ENCODE measurements around the gene CIDEB. TPM values are rescaled to one million over a fixed set of nuclear protein-coding genes. Genes with fewer than 3 reads are reported as not detected.

CIDEB gene
- total RNA-seq, 1 experiment from 2014 or later: 9.9 TPM

DNA sequence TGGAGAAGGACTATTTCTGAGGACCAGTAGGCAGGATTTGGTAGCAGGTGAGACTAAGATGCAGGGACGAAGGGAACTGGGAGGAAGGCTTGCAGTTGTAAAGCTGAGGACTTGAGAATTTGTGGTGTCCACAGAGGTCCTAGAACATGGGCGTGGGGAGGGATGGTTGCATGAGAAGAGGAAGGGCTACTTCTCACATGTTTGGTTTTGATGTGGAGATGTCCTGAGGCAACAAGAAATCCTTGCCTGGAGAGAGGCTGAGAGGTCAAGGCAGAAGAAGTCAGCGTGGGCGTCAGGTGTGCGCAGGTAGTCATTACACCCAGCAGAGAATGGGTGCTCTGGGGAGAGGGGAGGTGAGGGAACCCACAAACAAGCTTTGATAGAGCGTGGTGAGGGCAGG is 30.7 kb downstream of the CIDEB start:
- Histone ChIP-seq H3K9ac (ENCODE audit: low read length) (no peak overlapping the region), H2AFZ (ENCODE audit: low read length) (no peak overlapping the region), H3K4me3 (ENCODE audit: low read length) (no peak overlapping the region), H3K36me3 (ENCODE audit: insufficient read depth, low read length) (no peaks in the 10 kb centered on the region), H3K4me2 (ENCODE audit: low read depth, low read length, poor library complexity, severe bottlenecking) (no peak overlapping the region), H3K9me3 (ENCODE audit: low read length) (no peaks in the 10 kb centered on the region), H3K4me1 (ENCODE audit: low read length) (peaks cover 56% of the 10 kb centered on the region), H3K27ac (ENCODE audit: low read length) (no peak overlapping the region), H3K9me2 (replicated peaks; ENCODE audit: insufficient read depth, low read length) (no peaks in the 10 kb centered on the region), H3K27me3 (ENCODE audit: low read length) (no peaks in the 10 kb centered on the region), H3K79me2 (ENCODE audit: low read length) (peaks cover 23% of the 10 kb centered on the region), H4K20me1 (ENCODE audit: insufficient read depth, low read depth, low read length) (no peaks in the 10 kb centered on the region)
- DNase-seq: no peak

- H3K9me3 ChIP-seq (ENCODE audit: low read length): no peaks in the 10 kb centered on the region
- peak; percentile 81 for DNase-seq
- peak overlapping the region; percentile 57 for H3K27ac ChIP-seq (ENCODE audit: low read length)
- no peaks in the 10 kb centered on the region for H4K20me1 ChIP-seq (ENCODE audit: insufficient read depth, low read depth, low read length)
- peak overlapping the region; percentile 8; the same call in 1 of the 2 replicates for H3K4me3 ChIP-seq (ENCODE audit: low read length)
- H2AFZ ChIP-seq (ENCODE audit: low read length): peak overlapping the region; percentile 6; the same call in 1 of the 2 replicates
- H3K79me2 ChIP-seq (ENCODE audit: low read length): peaks cover 26% of the 10 kb centered on the region
- H3K4me1 ChIP-seq (ENCODE audit: low read length): peaks cover 57% of the 10 kb centered on the region
- peak overlapping the region; percentile 37 for H3K9ac ChIP-seq (ENCODE audit: low read length)
- no peaks in the 10 kb centered on the region for H3K36me3 ChIP-seq (ENCODE audit: insufficient read depth, low read length)
- H3K9me2 ChIP-seq (replicated peaks; ENCODE audit: insufficient read depth, low read length): no peaks in the 10 kb centered on the region
- H3K27me3 ChIP-seq (ENCODE audit: low read length): no peaks in the 10 kb centered on the region
- H3K4me2 ChIP-seq (ENCODE audit: low read depth, low read length, poor library complexity, severe bottlenecking): peak overlapping the region; percentile 96
These were observed 33.7 kb downstream of the CIDEB start for GRCh38 chr14:24274101-24274543.

DNA sequence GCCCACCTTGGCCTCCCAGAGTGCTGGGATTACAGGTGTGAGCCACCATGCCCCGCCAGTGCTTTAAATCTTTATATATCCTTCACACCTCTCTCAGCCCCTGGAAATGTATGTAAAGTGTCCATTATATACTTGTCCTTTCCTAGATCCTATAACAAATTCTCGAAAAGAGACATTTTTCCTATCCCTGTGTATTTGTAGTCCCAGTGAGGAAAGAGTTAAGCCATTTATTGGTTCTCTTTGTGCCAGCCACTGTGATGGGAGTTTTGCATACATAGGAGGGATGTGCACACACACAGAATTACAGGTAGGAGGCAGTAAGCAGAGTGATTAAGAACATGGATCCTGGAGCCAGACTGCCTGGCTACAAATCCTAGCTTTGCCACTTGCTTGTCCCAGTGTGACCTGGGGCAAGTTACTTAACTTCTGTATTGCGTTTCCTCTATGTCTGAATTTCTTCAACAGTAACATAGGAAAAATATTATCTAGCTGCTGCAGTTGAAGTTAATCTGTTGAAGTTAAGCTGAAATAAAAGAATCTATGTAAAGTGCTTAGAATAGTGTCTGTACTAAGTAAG is 34.3 kb downstream of the CIDEB start:
- Histone ChIP-seq H3K4me1 (ENCODE audit: low read length) (peaks cover 53% of the 10 kb centered on the region), H3K4me3 (ENCODE audit: low read length) (peak overlapping the region; percentile 8; the same call in 1 of the 2 replicates), H3K4me2 (ENCODE audit: low read depth, low read length, poor library complexity, severe bottlenecking) (peak overlapping the region; percentile 96)

GRCh38 chr14:24272467-24272866 is 35.3 kb downstream of the CIDEB start:
- Histone ChIP-seq H4K20me1 (ENCODE audit: insufficient read depth, low read depth, low read length) (no peaks in the 10 kb centered on the region), H3K79me2 (ENCODE audit: low read length) (peaks cover 26% of the 10 kb centered on the region), H3K36me3 (ENCODE audit: insufficient read depth, low read length) (no peaks in the 10 kb centered on the region), H3K4me2 (ENCODE audit: low read depth, low read length, poor library complexity, severe bottlenecking) (peak overlapping the region; percentile 96), H2AFZ (ENCODE audit: low read length) (peak overlapping the region; percentile 22; the same call in 1 of the 2 replicates), H3K27me3 (ENCODE audit: low read length) (no peaks in the 10 kb centered on the region), H3K9me3 (ENCODE audit: low read length) (no peaks in the 10 kb centered on the region), H3K9me2 (replicated peaks; ENCODE audit: insufficient read depth, low read length) (no peaks in the 10 kb centered on the region), H3K27ac (ENCODE audit: low read length) (peak overlapping the region; percentile 7), H3K4me1 (ENCODE audit: low read length) (peaks cover 42% of the 10 kb centered on the region), H3K4me3 (ENCODE audit: low read length) (peak overlapping the region; percentile 80), H3K9ac (ENCODE audit: low read length) (peak overlapping the region; percentile 86)
- no peak for DNase-seq

More for the DNA sequence above, 34.3 kb downstream of the CIDEB start:
- H4K20me1 ChIP-seq (ENCODE audit: insufficient read depth, low read depth, low read length): no peaks in the 10 kb centered on the region
- no peaks in the 10 kb centered on the region for H3K9me3 ChIP-seq (ENCODE audit: low read length)
- peak overlapping the region; percentile 37 for H3K9ac ChIP-seq (ENCODE audit: low read length)
- DNase-seq: peak; percentile 73
- H3K36me3 ChIP-seq (ENCODE audit: insufficient read depth, low read length): no peaks in the 10 kb centered on the region
- no peaks in the 10 kb centered on the region for H3K27me3 ChIP-seq (ENCODE audit: low read length)
- peaks cover 26% of the 10 kb centered on the region for H3K79me2 ChIP-seq (ENCODE audit: low read length)
- no peaks in the 10 kb centered on the region for H3K9me2 ChIP-seq (replicated peaks; ENCODE audit: insufficient read depth, low read length)
- peak overlapping the region; percentile 57 for H3K27ac ChIP-seq (ENCODE audit: low read length)
- no peak overlapping the region for H2AFZ ChIP-seq (ENCODE audit: low read length)

GRCh38 chr14:24271834-24272263 is 35.9 kb downstream of the CIDEB start:
- Histone ChIP-seq H3K36me3 (ENCODE audit: insufficient read depth, low read length) (no peaks in the 10 kb centered on the region), H3K9me3 (ENCODE audit: low read length) (no peaks in the 10 kb centered on the region), H3K4me1 (ENCODE audit: low read length) (peaks cover 38% of the 10 kb centered on the region), H3K9ac (ENCODE audit: low read length) (peak overlapping the region; percentile 86), H3K9me2 (replicated peaks; ENCODE audit: insufficient read depth, low read length) (no peaks in the 10 kb centered on the region), H3K79me2 (ENCODE audit: low read length) (peaks cover 26% of the 10 kb centered on the region), H3K27me3 (ENCODE audit: low read length) (no peaks in the 10 kb centered on the region), H3K27ac (ENCODE audit: low read length) (peak overlapping the region; percentile 7; the same call in 1 of the 2 replicates), H4K20me1 (ENCODE audit: insufficient read depth, low read depth, low read length) (no peaks in the 10 kb centered on the region), H3K4me2 (ENCODE audit: low read depth, low read length, poor library complexity, severe bottlenecking) (peak overlapping the region; percentile 96), H2AFZ (ENCODE audit: low read length) (peak overlapping the region; percentile 18; the same call in 1 of the 2 replicates), H3K4me3 (ENCODE audit: low read length) (peak overlapping the region; percentile 80)
- no peak for DNase-seq

- Histone ChIP-seq H3K9me2 (replicated peaks; ENCODE audit: insufficient read depth, low read length) (no peaks in the 10 kb centered on the region), H4K20me1 (ENCODE audit: insufficient read depth, low read depth, low read length) (no peaks in the 10 kb centered on the region), H3K36me3 (ENCODE audit: insufficient read depth, low read length) (no peaks in the 10 kb centered on the region), H3K4me2 (ENCODE audit: low read depth, low read length, poor library complexity, severe bottlenecking) (peak within 1 kb of the TSS; percentile 96), H3K27me3 (ENCODE audit: low read length) (no peaks in the 10 kb centered on the region), H3K4me1 (ENCODE audit: low read length) (peaks cover 38% of the 10 kb centered on the region), H3K27ac (ENCODE audit: low read length) (peak within 1 kb of the TSS; percentile 76), H2AFZ (ENCODE audit: low read length) (peak within 1 kb of the TSS; percentile 36; the same call in 1 of the 2 replicates), H3K9ac (ENCODE audit: low read length) (peak within 1 kb of the TSS; percentile 86), H3K4me3 (ENCODE audit: low read length) (peak within 1 kb of the TSS; percentile 80), H3K79me2 (ENCODE audit: low read length) (peaks cover 26% of the 10 kb centered on the region), H3K9me3 (ENCODE audit: low read length) (no peaks in the 10 kb centered on the region)
- peak; percentile 99 for DNase-seq
These were observed 36.5 kb downstream of the CIDEB start, which contains the start of gene RABGGTA for GRCh38 chr14:24271134-24271833. Gene RABGGTA (minus strand): TSS chr14:24271597. CDS start chr14:24271115, 482 bp downstream.

- H4K20me1 ChIP-seq (ENCODE audit: insufficient read depth, low read depth, low read length): no peaks in the 10 kb centered on the region
- peak overlapping the region; percentile 96 for H3K4me2 ChIP-seq (ENCODE audit: low read depth, low read length, poor library complexity, severe bottlenecking)
- no peak for DNase-seq
- no peaks in the 10 kb centered on the region for H3K9me3 ChIP-seq (ENCODE audit: low read length)
- no peaks in the 10 kb centered on the region for H3K36me3 ChIP-seq (ENCODE audit: insufficient read depth, low read length)
- H3K4me3 ChIP-seq (ENCODE audit: low read length): peak overlapping the region; percentile 80
- H3K9me2 ChIP-seq (replicated peaks; ENCODE audit: insufficient read depth, low read length): no peaks in the 10 kb centered on the region
- H3K4me1 ChIP-seq (ENCODE audit: low read length): peaks cover 38% of the 10 kb centered on the region
- peaks cover 25% of the 10 kb centered on the region for H3K79me2 ChIP-seq (ENCODE audit: low read length)
- H3K27me3 ChIP-seq (ENCODE audit: low read length): no peaks in the 10 kb centered on the region
- H3K9ac ChIP-seq (ENCODE audit: low read length): peak overlapping the region; percentile 86
- H2AFZ ChIP-seq (ENCODE audit: low read length): peak overlapping the region; percentile 36; the same call in 1 of the 2 replicates
- peak overlapping the region; percentile 76; the same call in 1 of the 2 replicates for H3K27ac ChIP-seq (ENCODE audit: low read length)
These were observed 37.1 kb downstream of the CIDEB start for GRCh38 chr14:24270537-24271133.

All from Karpas-422 (cell line).